Measurements from ENCODE around the gene DNAH3.
"Not testable (repeated sequence)": the region's sequence is repeated elsewhere in the genome, so short reads cannot be mapped to it uniquely, and the experiment has no call there.

DNAH3 gene

GRCh38 chr16:21150375-21151001, at the start of gene DNAH3:
TSS of gene DNAH3 (minus strand) at chr16:21150846. CDS start at chr16:21150319, 527 bp downstream.
- no peak for DNase-seq

- no peak for DNase-seq
These were observed 49.1 kb upstream of the DNAH3 start for GRCh38 chr16:21199607-21200218.

GRCh38 chr16:21197621-21198020, 47.0 kb upstream of the DNAH3 start:
- DNase-seq, result no peak

GRCh38 chr16:21197112-21197511, 46.5 kb upstream of the DNAH3 start:
- no peak for DNase-seq

- DNase-seq, result not testable (repeated sequence)
These were observed 44.7 kb upstream of the DNAH3 start for GRCh38 chr16:21195330-21195729.

- no peak for DNase-seq
These were observed 44.2 kb upstream of the DNAH3 start for GRCh38 chr16:21194771-21195301.

GRCh38 chr16:21192991-21193390, 42.3 kb upstream of the DNAH3 start:
- no peak for DNase-seq

GRCh38 chr16:21190599-21190998, 40.0 kb upstream of the DNAH3 start:
- DNase-seq, result no peak

- no peak for DNase-seq
These were observed 39.4 kb upstream of the DNAH3 start for GRCh38 chr16:21190013-21190412.

GRCh38 chr16:21189311-21189710, 38.7 kb upstream of the DNAH3 start:
- no peak for DNase-seq

- DNase-seq, result no peak
These were observed 35.7 kb upstream of the DNAH3 start for GRCh38 chr16:21186326-21186691.

- DNase-seq, result no peak
These were observed 35.1 kb upstream of the DNAH3 start for GRCh38 chr16:21185659-21186325.

GRCh38 chr16:21184834-21185233, 34.2 kb upstream of the DNAH3 start:
- no peak for DNase-seq

GRCh38 chr16:21183995-21184394, 33.3 kb upstream of the DNAH3 start:
- no peak for DNase-seq

- DNase-seq, result no peak
These were observed 29.3 kb upstream of the DNAH3 start for GRCh38 chr16:21179983-21180365.

GRCh38 chr16:21179126-21179982, 28.7 kb upstream of the DNAH3 start:
- DNase-seq, result no peak

- DNase-seq, result no peak
These were observed 24.8 kb upstream of the DNAH3 start for GRCh38 chr16:21175397-21175796.

- no peak for DNase-seq
These were observed 22.0 kb upstream of the DNAH3 start for GRCh38 chr16:21172650-21173049.

GRCh38 chr16:21170116-21170515, 19.5 kb upstream of the DNAH3 start:
- not testable (repeated sequence) for DNase-seq

GRCh38 chr16:21169249-21169981, 18.8 kb upstream of the DNAH3 start:
- DNase-seq, result no peak

- no peak for DNase-seq
These were observed 17.4 kb upstream of the DNAH3 start for GRCh38 chr16:21167929-21168602.

GRCh38 chr16:21167360-21167759, 16.7 kb upstream of the DNAH3 start:
- no peak for DNase-seq

Measured in NCI-H774 (cell line).